GM18502 (cell line): ENCODE data around the gene PTGES.
"Not testable (repeated sequence)": the region's sequence is repeated elsewhere in the genome, so short reads cannot be mapped to it uniquely, and the experiment has no call there.

Source experiments
- ATAC-seq: cut with Tn5 transposase; IDR thresholded peaks from one replicate; pipeline ENCODE4 v1.9.1; 2021; ENCODE audit warnings: mild to moderate bottlenecking; ENCODE audit not compliant: unreplicated experiment, poor library complexity

PTGES gene

DNA sequence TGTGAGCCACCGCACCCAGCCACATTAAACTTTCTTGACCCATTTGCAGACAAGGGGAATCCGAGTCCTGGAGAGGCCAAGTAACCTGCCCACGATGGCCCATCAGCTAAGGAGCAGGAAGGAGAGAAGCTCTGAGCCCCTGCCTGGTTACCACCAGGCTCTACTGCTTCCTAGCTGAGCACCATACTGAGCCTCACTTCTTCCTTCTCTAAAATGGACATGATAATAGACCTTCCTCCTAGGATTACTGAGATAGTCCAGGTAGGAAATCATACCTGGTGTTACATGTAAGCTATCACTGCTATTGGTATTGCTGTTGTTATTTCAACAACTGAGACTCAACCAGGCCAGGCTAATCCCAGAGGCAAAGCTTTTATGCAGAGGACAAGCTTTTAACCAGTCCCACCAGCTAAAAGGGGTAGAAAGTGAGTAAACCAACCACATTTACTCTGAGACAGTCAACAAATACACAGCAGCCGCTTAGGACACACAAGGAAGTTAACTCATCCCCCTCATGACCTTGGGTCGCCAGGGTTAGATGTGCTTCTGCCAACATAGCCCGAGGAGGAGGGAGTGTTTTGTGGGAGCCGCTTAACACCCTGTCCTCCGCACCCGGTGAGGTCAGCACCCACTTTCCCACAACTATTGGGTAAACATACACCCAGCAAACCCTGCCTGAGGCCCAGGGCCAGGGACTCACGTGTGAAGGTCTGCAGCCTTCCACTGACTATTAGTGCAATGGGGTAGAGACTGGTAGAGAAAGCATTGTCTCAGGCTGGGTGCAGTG is 20.6 kb upstream of the PTGES start:
- ATAC-seq, result no peak

- ATAC-seq, result no peak
Observed at GRCh38 chr9:129770741-129771140, 17.9 kb upstream of the PTGES start.

DNA sequence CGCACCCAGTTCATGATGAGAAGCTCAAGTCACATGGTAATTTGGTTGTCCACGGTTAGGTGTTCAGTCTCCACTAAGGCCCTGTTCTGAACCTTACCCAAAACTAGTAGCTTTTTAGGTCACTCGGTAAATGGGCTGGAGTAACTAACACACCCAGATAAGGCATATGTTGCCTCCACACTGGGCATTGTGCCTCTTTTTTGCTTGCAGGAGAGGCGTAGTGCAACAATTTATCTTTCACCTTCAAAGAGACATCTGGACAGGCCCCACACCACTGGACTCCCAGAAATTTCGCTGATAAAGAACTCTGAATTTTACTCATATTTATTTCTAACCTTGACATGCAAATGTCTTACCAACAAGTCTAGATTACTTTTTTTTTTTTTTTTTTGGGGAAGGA is 16.8 kb upstream of the PTGES start:
- ATAC-seq, result no peak

DNA sequence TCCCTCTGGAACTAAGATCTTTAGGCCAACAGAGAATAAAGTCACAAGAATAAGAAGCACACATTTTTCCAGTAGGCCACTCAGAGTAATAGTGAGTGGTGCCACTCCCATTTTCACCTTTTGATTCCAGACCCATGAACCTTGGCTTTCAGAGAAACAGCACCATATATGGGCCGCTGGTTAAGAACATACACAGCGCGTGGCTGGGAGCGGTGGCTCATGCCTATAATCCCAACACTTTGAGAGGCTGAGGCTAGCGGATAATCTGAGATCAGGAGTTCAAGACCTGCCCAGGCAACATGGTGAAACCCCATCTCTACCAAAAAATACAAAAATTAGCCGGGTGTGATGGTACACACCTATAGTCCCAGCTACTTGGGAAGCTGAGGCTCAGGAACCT is 15.6 kb upstream of the PTGES start:
- no peak for ATAC-seq

GRCh38 chr9:129765764-129766317 is 13.0 kb upstream of the PTGES start:
- no peak for ATAC-seq

DNA sequence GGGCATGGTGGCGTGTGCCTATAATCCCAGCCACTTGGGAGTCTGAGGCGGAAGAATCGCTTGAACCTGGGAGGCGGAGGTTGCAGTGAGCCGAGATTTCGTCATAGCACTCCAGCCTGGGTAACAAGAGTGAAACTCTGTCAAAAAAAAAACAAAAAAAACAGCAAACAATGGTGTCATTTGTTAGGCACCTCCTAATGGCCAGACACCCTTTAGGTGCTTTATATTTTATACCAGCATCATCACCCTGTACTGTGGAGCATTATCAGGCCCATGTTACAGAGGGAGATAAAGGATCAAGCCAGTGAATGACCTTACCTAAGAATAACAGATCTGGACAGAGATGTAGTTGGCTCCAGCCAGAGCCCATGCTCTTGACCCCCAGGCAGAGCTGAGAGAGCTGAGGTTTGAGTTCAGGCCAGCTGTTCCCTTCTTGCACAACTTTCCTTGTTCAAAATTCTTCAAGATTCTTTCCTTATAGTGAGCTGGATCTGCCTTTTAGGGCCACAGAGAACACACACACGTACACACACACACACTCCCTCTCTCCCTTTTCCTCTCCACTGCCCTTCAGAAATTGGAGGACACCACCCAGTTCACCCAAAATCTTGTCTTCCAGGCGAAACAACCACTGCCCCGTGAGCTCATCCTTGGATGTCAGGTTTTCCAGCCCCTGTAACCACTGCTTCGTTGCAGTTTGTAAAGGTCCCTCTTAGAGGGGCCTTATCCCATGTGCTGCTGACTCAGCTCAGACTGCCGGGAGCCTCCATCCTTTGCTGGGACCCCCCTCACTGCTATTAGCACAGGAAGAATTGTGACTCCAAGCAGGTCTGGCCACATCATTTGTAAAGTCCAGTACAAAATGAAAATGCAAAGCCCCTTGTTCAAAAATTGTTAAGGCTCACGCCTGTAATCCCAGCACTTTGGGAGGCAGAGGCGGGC is 10.4 kb upstream of the PTGES start:
- ATAC-seq, result no peak

DNA sequence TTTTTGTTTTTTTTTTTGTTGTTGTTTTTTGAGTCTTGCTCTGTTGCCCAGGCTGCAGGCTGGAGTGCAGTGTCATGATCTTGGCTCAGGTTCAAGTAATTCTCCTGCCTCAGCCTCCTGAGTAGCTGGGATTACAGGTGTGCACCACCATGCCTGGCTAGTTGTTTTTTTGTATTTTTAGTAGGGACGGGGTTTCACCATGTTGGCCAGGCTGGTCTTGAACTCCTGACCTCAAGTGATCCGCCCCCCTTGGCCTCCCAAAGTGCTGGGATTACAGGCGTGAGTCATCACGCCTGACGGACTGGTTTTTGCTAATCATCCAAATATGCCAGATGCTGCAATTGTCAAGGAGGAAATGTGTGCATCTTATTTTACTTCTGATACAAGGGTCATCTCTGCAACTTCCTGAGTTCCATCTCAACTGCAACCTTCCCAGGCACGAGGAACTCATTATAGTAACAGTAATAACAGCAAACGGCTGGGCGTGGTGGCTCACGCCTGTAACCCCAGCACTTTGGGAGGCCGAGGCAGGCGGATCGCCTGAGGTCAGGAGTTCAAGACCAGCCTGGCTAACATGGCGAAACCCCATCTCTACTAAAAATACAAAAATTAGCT is 9.6 kb upstream of the PTGES start:
- not testable (repeated sequence) for ATAC-seq

GRCh38 chr9:129761901-129762369 is 9.1 kb upstream of the PTGES start:
- no peak for ATAC-seq

- ATAC-seq, result no peak
Observed at GRCh38 chr9:129761293-129761900, 8.6 kb upstream of the PTGES start.

GRCh38 chr9:129760784-129761183 is 7.9 kb upstream of the PTGES start:
- not testable (repeated sequence) for ATAC-seq

DNA sequence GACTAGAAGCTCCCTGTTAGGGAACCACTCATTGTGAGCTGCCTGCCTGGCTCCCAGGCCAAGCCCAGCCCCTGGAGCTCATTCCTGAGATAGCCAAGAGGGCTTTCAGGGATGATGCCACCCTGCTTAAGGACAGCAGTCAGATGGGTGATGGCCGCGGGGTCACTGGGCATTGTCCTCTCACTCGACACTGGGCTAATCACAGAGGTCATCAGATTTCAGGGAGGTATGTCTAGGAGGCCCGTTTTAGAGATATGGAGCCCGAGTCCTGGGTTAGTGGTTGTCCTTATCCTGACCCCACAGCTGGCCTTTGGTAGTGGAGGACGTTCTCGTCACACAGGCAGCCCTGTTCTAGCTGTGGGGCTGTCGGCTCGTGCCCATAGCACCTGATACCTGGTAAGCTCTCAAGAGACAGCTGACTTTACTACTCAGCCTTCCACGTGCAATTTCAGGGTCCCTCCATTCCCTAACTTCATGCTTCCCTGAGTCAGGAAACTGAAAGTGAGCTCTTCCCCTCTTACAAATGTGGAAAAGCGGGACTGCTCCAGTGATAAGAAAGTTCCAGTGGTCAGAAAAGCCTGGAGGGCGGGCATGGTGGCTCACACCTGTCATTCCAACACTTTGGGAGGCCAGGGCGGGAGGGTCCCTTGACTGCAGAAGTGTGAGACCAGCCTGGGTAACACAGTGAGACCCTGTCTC is 7.1 kb upstream of the PTGES start:
- ATAC-seq, result no peak

DNA sequence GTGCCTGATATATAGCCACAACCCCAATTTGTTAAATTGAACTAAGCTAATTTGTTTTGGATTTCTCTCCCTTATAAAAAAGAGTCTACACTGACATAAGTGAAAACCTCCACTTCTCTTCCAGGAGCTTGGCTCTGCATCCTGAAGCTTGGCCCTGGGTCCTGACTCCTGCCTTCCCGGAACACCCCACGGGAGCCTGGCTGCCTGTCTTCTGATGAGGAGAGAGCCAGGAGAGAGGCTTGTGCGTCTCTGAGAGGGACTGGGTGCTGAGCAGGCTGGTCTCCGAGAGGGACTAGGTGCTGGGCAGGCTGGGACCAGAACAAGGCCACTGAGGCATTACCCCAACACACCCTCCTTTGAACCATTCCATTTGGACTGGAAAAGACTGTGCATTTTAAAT is 6.5 kb upstream of the PTGES start:
- ATAC-seq, result no peak

DNA sequence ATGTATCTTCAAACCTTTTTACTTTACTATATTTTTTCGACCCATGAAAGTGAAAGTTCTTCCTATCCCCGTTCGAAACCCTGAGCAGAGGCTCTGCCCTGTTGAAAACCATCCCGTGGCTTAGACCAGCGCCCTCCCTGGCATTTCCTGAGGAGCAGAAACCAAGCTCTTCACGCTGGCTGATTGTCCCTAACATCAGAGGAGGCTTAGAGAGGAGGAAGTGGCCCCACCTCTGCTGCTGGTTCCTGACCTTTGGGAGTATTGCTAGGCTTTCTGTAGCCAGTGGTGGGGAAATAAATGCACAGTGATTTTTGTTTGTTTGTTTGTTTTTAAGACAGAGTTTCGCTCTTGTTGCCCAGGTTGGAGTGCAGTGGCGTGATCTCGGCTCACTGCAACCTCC is 4.2 kb upstream of the PTGES start:
- no peak for ATAC-seq

GRCh38 chr9:129756191-129756590 is 3.3 kb upstream of the PTGES start:
- ATAC-seq, result no peak

- ATAC-seq, result no peak
Observed at GRCh38 chr9:129755151-129755550, 2.3 kb upstream of the PTGES start.

DNA sequence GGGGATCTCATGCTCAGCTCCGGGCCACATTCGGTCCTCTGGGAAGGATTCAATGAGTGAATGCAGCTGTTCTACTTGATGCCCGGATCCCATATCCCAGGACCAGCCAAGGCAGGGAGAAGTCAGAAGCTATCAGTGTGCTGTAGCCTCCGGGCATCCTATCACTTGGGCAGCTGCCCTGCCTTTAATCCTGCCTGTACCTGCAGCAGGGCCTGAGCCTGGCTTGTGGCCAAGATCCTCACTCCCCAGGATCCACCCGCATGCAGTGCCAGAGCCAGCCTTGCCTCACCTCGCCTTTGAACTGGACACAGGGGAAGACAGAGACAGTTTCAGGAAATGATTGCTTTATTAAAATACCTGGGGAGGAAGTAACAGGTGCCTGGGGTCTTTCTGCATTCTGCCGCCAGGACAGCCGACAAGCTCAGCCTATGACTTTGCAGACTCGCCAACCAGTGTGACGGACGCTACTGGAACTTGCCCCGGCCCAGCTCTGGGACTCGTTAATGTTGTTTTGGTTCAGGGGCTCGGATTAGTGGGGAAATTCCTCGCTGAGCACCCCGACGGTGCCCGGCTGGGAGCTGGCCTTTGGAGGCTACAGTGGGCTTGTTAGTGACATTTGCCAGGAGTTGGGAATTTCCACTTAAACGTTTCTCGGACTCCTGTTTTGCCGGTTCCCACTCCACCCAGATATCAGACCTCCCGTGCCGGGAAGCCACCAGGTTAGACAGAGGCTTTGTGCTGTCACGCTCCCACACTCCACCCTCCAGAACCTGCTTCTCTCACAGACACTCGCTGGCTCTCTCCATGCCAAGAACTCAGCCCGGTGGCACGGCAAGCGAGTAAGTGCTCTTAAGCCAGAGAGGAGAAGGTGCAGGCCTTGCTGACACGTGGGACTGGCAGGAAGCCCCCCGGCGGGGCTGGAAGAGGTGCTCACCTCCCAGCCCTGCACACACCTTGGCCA is 721 bp downstream of the PTGES start:
- ATAC-seq, result no peak

- no peak for ATAC-seq
Observed at GRCh38 chr9:129750013-129750638, 2.7 kb downstream of the PTGES start.

GRCh38 chr9:129749575-129749974 is 3.3 kb downstream of the PTGES start:
- ATAC-seq, result no peak
